Panc1 (cell line): Measurements from ENCODE around the gene ANO8.
"Not testable (repeated sequence)": the region's sequence is repeated elsewhere in the genome, so short reads cannot be mapped to it uniquely, and the experiment has no call there.

ENCODE experiments used
- POLR2AphosphoS5 ChIP-seq: IDR thresholded peaks from 2 replicates; pipeline ENCODE4 v1.6.1; 2012; ENCODE audit warnings: mild to moderate bottlenecking, low read depth, low read length, moderate library complexity
- TCF7L2 ChIP-seq: IDR thresholded peaks from 2 replicates; pipeline ENCODE4 v1.6.1; 2011; ENCODE audit warnings: mild to moderate bottlenecking, low read depth, low read length, inconsistent platforms

- TF ChIP-seq POLR2AphosphoS5, TCF7L2: not testable (repeated sequence)
Measured at GRCh38 chr19:17363852-17364605, 29.4 kb upstream of the ANO8 start.
